Activated B cell treated with CpG ODN at 0.5 μM for 24 hours (primary cell): ENCODE results near the gene C19orf44. TPM values are rescaled to one million over a fixed set of nuclear protein-coding genes. Genes with fewer than 3 reads are reported as not detected.

Experiments used
- ATAC-seq: fragments of 200-7000 bp; cut with Tn5 transposase; one replicate; pipeline ENCODE4 v1.10.0; 2021; ENCODE audit warnings: low read depth, mild to moderate bottlenecking, moderate library complexity
- CTCF ChIA-PET: fragments of 350-600 bp; sonication (Branson Sonifier 250); formaldehyde crosslinking; loops from one replicate; lab custom pipeline; 2021; ENCODE audit warnings: antibody characterized with exemption; lab: Charles Lee
- POLR2A ChIA-PET: fragments of 350-600 bp; sonication (Branson Sonifier 250); formaldehyde crosslinking; loops from one replicate; lab custom pipeline; 2021; ENCODE audit warnings: antibody characterized with exemption; lab: Charles Lee
- DNase-seq: peaks from one replicate; pipeline ENCODE4 v3.0.0; 2022
- H3K27ac Mint-ChIP-seq: one replicate; pipeline ENCODE4 v1.8.0; 2020; ENCODE audit warnings: mixed read lengths
- H3K27me3 Mint-ChIP-seq: one replicate; pipeline ENCODE4 v1.8.0; 2021; ENCODE audit warnings: mixed read lengths
- H3K36me3 Mint-ChIP-seq: one replicate; pipeline ENCODE4 v1.8.0; 2021; ENCODE audit warnings: low read depth, mixed read lengths
- H3K4me1 Mint-ChIP-seq: one replicate; pipeline ENCODE4 v1.8.0; 2021; ENCODE audit warnings: mixed read lengths
- H3K4me3 Mint-ChIP-seq: one replicate; pipeline ENCODE4 v1.8.0; 2020; ENCODE audit warnings: mild to moderate bottlenecking, mixed read lengths
- H3K9me3 Mint-ChIP-seq: one replicate; pipeline ENCODE4 v1.8.0; 2020; ENCODE audit warnings: mixed read lengths
- intact Hi-C: fragments of 100-400 bp; cut with micrococcal nuclease; formaldehyde crosslinking; loops from one replicate; pipeline ENCODE4 v1.15.1; 2024
- total RNA-seq: library from RNA; stranded (reverse); gene quantifications from 2 replicates; pipeline ENCODE4 v1.2.3, GENCODE V29; 2022
- TF ChIP-seq, protein P1 (sequence below): fragments of 200-600 bp; IDR thresholded peaks from one replicate; pipeline ENCODE4 v1.8.0; 2022; ENCODE audit warnings: antibody characterized with exemption, mild to moderate bottlenecking

The C19orf44 gene
- total RNA-seq, 1 donor from 2014 or later: 7.1 TPM

DNA sequence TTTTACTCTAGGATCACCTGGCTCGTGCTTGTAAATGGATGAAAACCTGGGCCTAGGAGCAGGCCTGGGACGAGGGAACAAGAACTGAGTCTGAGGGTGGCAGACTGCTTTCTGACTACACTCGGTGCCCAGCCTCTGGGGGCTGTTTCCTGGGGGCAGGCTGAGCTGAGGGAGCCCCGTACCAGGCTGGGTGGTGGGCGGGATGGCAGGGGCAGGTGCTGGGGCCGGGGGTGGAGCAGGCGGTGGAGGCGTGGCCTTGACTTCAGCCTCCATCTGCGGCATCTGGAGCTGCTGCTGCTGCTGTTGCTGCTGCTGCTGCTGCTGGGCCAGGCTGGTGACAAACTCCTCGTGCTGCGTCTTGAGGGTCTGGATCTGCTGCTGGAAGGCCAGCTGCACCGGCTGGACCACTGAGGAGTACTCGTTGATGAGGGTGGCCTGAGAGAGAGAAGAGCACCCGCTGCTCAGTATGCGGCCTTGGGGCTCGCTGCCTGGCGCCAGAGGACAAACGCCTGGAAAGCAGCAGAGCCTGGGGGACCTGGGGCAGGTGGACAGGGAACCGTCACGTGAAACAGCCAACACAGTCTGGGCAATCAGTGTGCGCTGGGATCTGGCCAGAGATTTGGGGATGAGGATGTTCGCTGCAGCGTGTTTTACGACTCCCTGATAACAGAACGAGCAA, 33.4 kb downstream of the C19orf44 start:
- Mint-ChIP-seq H3K9me3 (no peaks in the 10 kb centered on the region), H3K27me3 (no peaks in the 10 kb centered on the region), H3K4me1 (no peaks in the 10 kb centered on the region), H3K36me3 (peaks cover 90% of the 10 kb centered on the region), H3K4me3 (no peak overlapping the region), H3K27ac (no peak overlapping the region)
- TF ChIP-seq, protein P1, sequence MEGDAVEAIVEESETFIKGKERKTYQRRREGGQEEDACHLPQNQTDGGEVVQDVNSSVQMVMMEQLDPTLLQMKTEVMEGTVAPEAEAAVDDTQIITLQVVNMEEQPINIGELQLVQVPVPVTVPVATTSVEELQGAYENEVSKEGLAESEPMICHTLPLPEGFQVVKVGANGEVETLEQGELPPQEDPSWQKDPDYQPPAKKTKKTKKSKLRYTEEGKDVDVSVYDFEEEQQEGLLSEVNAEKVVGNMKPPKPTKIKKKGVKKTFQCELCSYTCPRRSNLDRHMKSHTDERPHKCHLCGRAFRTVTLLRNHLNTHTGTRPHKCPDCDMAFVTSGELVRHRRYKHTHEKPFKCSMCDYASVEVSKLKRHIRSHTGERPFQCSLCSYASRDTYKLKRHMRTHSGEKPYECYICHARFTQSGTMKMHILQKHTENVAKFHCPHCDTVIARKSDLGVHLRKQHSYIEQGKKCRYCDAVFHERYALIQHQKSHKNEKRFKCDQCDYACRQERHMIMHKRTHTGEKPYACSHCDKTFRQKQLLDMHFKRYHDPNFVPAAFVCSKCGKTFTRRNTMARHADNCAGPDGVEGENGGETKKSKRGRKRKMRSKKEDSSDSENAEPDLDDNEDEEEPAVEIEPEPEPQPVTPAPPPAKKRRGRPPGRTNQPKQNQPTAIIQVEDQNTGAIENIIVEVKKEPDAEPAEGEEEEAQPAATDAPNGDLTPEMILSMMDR: no peak
- DNase-seq: no peak
- intact Hi-C loops: no loop called here
- POLR2A ChIA-PET: no interaction called here
- ATAC-seq: no peak
- CTCF ChIA-PET: no interaction called here

DNA sequence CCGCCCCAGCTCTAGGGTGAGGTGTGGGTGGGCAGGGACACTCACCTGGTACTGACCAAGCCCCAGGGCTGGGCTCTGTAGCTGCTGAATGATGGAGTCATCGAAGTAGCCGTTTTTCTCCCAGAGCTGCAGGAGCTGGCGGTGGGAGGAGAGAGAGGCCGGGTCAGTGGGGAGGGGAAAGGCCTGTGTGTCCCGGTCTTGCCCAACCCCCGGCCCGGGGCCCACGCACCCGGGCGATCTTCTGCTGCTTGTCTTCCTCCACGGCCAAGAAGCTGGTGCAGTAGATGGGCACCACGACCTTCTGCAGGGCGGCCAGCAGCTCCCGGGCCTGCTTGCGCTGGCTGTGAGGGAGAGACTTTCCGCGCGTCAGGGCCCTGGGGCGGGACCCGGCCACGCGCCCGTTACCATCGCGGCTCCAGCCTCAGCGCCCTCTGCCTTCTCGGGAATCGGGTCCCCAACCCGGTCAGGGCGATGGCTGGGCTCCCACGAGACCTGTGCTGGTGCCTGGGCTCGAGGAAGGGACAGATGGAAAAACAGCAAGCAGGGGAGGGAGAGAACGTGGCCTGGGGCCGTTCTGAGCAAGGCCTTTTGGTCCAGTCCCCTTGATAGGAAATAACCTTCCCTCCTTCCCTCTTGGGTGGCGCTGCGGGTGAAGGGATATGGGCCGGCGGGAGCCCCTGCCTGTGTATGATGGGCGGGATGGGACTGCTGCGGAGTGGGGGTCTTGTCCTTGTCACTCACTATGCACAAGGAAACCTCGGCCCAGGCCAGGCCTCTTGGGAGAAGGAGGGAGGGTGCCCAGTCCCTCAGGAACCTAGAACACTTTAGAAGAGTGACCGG, 34.6 kb downstream of the C19orf44 start:
- DNase-seq (no peak), ATAC-seq (no peak)
- Mint-ChIP-seq H3K27me3 (no peaks in the 10 kb centered on the region), H3K4me3 (no peak overlapping the region), H3K4me1 (no peaks in the 10 kb centered on the region), H3K36me3 (peaks cover 90% of the 10 kb centered on the region), H3K27ac (no peak overlapping the region), H3K9me3 (no peaks in the 10 kb centered on the region)
- TF ChIP-seq, protein P1: no peak
- intact Hi-C loops: no loop called here
- POLR2A ChIA-PET: no interaction called here
- CTCF ChIA-PET: no interaction called here

DNA sequence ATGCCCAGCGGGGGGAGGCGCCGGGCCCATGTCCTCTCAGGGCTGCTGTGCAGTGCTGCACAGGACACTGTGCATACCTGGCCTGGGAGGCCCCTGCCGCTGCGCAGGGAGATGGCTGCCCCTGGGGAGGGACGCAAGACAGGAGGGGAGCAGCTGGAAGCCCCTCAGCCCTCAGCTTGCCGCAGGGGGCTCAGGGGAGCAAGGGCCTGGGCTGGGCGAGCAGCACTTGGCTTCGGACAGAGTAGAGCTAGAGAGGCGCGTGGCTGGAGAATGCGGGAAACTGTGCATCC, 35.1 kb downstream of the C19orf44 start:
- peaks cover 90% of the 10 kb centered on the region for H3K36me3 Mint-ChIP-seq
- no peak for ATAC-seq
- ChIA-PET POLR2A (no interaction called here), CTCF (no interaction called here)
- H3K4me3 Mint-ChIP-seq: no peak overlapping the region
- H3K9me3 Mint-ChIP-seq: no peaks in the 10 kb centered on the region
- no peaks in the 10 kb centered on the region for H3K27me3 Mint-ChIP-seq
- DNase-seq: no peak
- intact Hi-C loops: no loop called here
- TF ChIP-seq, protein P1: no peak
- H3K27ac Mint-ChIP-seq: no peak overlapping the region
- H3K4me1 Mint-ChIP-seq: no peaks in the 10 kb centered on the region

DNA sequence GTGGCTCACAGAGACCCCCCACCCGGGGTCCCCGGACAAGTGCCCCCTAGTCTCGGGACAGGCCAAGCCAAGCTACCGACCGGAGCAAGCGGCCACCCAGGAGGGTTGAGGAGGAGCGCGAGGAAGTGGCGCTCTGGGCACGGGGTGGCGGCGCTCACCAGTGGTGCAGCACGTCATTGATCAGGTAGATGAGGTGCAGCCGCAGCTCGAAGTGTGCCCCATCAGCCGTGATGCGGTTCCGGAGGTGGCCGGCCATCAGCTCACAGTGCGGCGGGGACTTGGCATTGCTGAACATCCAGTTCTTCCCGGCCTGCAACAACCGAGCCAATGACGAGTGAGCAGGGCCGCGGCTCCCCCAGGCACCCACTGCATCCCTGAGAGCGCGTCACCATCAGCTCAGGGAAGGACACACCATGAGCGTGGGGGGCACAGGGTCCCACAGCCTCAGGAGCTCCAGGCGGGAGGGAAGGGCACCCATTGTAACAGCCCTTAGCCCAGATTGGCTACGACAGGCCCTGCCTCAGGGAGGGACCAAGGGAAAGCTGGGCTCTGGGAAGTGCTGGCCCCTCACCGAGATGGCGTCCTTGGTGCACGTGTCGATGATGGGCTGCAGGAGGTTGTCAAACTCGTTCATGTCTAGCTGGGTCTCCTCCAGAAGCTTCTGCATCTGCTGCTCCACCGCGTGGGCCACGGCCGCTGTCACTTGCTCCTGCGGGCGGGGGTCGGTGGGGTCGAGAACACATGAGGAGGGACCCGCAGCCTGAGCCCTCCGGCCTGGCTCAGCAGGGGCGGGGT, 36.4 kb downstream of the C19orf44 start:
- Mint-ChIP-seq H3K36me3 (peaks cover 93% of the 10 kb centered on the region), H3K4me1 (peaks cover 5% of the 10 kb centered on the region), H3K27ac (no peak overlapping the region), H3K9me3 (no peaks in the 10 kb centered on the region), H3K4me3 (no peak overlapping the region), H3K27me3 (no peaks in the 10 kb centered on the region)
- no peak for DNase-seq
- ChIA-PET POLR2A (interaction anchor here (0.6 to 0.9 kb wide), 2 partner anchors 9 to 105 kb away, joined by 4 to 5 read pairs; no protein-coding TSS in a partner anchor), CTCF (no interaction called here)
- no peak for ATAC-seq
- TF ChIP-seq, protein P1: no peak
- intact Hi-C loops: no loop called here

DNA sequence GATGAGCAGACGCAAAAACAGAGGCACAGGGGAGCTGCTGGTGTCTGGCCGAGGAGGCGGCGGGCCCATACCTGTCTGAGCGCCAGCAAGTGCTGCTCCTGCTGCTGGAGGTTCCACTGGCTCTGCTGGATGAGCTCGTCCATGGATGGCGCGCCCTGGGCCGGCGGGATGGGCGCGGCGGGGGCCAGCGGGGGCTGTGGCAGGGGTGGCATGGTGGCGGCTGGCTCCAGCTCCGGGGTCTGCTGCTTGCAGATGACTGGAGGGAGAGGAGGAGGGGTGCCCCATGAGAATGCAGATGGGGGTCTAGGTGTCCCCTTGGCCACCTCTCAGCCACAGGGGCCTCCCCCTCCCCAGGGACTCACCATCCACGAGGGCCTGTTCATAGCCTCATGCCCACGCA, 39.2 kb downstream of the C19orf44 start:
- ChIA-PET CTCF (no interaction called here), POLR2A (interaction anchor here (0.5 to 1.4 kb wide), 2 partner anchors 9 to 402 kb away, joined by 3 to 6 read pairs; no protein-coding TSS in a partner anchor)
- H3K4me1 Mint-ChIP-seq: peaks cover 25% of the 10 kb centered on the region
- no peak overlapping the region for H3K4me3 Mint-ChIP-seq
- DNase-seq (no peak), ATAC-seq (no peak)
- peaks cover 91% of the 10 kb centered on the region for H3K36me3 Mint-ChIP-seq
- H3K27ac Mint-ChIP-seq: no peak overlapping the region
- TF ChIP-seq, protein P1: no peak
- intact Hi-C loops: no loop called here
- no peaks in the 10 kb centered on the region for H3K27me3 Mint-ChIP-seq
- H3K9me3 Mint-ChIP-seq: no peaks in the 10 kb centered on the region
